GM08714 (cell line): ENCODE results near the gene GRP.

Source experiments
- H3K4me3 ChIP-seq: fragments of 200-500 bp; sonication (Bioruptor generic); 2 replicates; pipeline ENCODE4 v1.5.1; 2014; ENCODE audit warnings: mild to moderate bottlenecking, low read length, inconsistent platforms
- ZNF274 ChIP-seq: IDR thresholded peaks from 2 replicates; pipeline ENCODE4 v1.6.1; 2012; ENCODE audit warnings: mild to moderate bottlenecking, low read depth, low read length

Gene GRP

GRCh38 chr18:59279193-59279592 is 59.2 kb downstream of the GRP start:
- no peak for TF ChIP-seq ZNF274

GRCh38 chr18:59279722-59280121 is 59.8 kb downstream of the GRP start:
- TF ChIP-seq ZNF274: no peak
- H3K4me3 ChIP-seq: no peak overlapping the region

More at GRCh38 chr18:59279193-59279592, 59.2 kb downstream of the GRP start:
- H3K4me3 ChIP-seq: no peak overlapping the region
